ENCODE measurements around the gene IGDCC3.

The IGDCC3 gene

DNA sequence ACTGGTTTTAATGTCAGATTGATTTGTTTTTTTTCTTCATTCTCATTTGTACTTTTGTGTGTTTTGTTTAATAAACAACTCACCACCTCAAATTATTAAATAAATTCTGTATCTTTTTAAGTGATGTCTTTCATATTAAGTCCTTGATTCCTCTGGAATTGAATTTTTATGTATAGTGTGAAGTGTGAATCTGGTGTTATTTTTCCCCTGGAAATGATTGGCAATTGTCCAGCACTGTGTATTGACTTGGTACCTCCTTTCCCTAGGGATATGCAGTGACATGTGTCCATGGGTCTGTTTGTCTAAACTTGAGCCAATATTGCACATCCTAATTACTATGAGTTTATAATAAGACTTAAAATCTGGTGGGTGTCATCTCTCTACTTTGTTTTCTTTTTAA lies 71.3 kb downstream of the IGDCC3 start:
- no peak overlapping the region for H3K4me3 ChIP-seq (ENCODE audit: low read depth, low read length)
- DNase-seq (ENCODE audit: low read depth), result no peak
- no peak for TF ChIP-seq POLR2A (IDR thresholded peaks at IDR 0.05; ENCODE audit: extremely low read depth, insufficient read length)
- TF ChIP-seq MYC (IDR thresholded peaks at IDR 0.05; ENCODE audit: low read depth, low read length), result no peak
- TF ChIP-seq, protein P1, sequence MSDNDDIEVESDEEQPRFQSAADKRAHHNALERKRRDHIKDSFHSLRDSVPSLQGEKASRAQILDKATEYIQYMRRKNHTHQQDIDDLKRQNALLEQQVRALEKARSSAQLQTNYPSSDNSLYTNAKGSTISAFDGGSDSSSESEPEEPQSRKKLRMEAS (IDR thresholded peaks at IDR 0.05; ENCODE audit: low read depth, low read length), result no peak
- TF ChIP-seq, protein P2, sequence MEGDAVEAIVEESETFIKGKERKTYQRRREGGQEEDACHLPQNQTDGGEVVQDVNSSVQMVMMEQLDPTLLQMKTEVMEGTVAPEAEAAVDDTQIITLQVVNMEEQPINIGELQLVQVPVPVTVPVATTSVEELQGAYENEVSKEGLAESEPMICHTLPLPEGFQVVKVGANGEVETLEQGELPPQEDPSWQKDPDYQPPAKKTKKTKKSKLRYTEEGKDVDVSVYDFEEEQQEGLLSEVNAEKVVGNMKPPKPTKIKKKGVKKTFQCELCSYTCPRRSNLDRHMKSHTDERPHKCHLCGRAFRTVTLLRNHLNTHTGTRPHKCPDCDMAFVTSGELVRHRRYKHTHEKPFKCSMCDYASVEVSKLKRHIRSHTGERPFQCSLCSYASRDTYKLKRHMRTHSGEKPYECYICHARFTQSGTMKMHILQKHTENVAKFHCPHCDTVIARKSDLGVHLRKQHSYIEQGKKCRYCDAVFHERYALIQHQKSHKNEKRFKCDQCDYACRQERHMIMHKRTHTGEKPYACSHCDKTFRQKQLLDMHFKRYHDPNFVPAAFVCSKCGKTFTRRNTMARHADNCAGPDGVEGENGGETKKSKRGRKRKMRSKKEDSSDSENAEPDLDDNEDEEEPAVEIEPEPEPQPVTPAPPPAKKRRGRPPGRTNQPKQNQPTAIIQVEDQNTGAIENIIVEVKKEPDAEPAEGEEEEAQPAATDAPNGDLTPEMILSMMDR (IDR thresholded peaks at IDR 0.05; ENCODE audit: low read depth, low read length), result no peak

DNA sequence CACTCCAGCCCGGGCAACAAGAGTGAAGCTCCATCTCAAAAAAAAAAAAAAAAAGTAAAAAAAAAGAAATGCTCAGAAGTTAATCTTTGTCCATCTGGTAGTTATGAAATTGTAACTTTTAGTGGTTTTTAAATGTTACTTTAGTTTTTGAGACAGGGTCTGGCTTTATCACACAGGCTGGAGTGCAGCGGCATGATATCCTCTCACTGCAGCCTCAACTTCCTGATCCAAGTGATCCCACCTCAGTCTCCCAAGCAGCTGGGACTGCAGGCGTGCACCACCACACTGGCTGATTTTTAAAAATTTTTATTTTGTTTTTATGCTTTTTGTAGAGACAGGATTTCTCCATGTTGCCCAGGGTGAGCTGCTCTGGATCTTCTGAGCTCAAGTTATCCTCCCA lies 72.0 kb downstream of the IGDCC3 start:
- TF ChIP-seq, protein P2 (IDR thresholded peaks at IDR 0.05; ENCODE audit: low read depth, low read length), result no peak
- TF ChIP-seq POLR2A (IDR thresholded peaks at IDR 0.05; ENCODE audit: extremely low read depth, insufficient read length), result no peak
- TF ChIP-seq, protein P1 (IDR thresholded peaks at IDR 0.05; ENCODE audit: low read depth, low read length), result no peak
- no peak for TF ChIP-seq MYC (IDR thresholded peaks at IDR 0.05; ENCODE audit: low read depth, low read length)
- DNase-seq (ENCODE audit: low read depth), result no peak
- H3K4me3 ChIP-seq (ENCODE audit: low read depth, low read length), result no peak overlapping the region

- DNase-seq (ENCODE audit: low read depth), result no peak
- TF ChIP-seq, protein P2 (IDR thresholded peaks at IDR 0.05; ENCODE audit: low read depth, low read length), result no peak
- TF ChIP-seq, protein P1 (IDR thresholded peaks at IDR 0.05; ENCODE audit: low read depth, low read length), result no peak
- no peak for TF ChIP-seq MYC (IDR thresholded peaks at IDR 0.05; ENCODE audit: low read depth, low read length)
- TF ChIP-seq POLR2A (IDR thresholded peaks at IDR 0.05; ENCODE audit: extremely low read depth, insufficient read length), result no peak
- no peak overlapping the region for H3K4me3 ChIP-seq (ENCODE audit: low read depth, low read length)
These were observed 72.5 kb downstream of the IGDCC3 start for GRCh38 chr15:65305150-65305758.

DNA sequence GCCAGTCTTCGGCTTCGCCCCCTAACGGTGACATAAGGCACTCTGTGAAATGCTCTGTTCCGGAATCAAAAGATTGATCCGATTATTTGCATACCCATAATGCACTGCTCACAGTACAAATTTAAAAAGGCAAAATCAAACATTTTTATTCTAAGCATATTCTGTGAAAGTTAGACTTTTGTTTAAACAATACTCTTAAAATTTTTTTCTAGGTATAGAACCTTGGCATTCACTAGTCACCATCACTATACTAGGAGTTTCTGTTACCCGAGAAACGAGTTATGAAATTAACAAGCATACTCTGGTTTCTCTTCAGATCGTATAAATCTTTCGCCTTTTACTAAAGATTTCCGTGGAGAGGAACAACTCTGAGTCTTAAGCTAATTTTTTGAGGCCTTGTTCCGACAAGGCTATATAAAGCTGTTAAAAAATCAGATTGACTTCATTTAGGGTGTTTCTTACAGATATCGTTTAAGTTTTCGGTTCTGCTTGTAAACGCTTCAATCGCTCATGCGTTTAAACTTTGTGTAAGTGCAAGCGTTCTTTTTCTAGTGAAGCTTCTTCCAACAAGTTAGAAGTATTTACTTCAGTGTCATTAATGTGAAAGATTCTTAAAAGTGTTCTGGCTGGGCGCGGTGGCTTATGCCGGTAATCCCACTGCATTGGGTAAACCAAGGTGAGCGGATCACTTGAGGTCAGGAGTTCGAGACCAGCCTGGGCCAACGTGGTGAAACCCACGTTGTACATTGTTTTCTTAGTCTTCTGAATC lies 73.2 kb downstream of the IGDCC3 start, which contains the start of gene RNU5B-1:
Gene RNU5B-1, plus strand, starts transcription at position 297 of the 769 bp plus-strand sequence.
- H3K4me3 ChIP-seq (ENCODE audit: low read depth, low read length), result peak within 1 kb of the TSS; percentile 71
- TF ChIP-seq, protein P2 (IDR thresholded peaks at IDR 0.05; ENCODE audit: low read depth, low read length), result peak; percentile 89
- TF ChIP-seq, protein P1 (IDR thresholded peaks at IDR 0.05; ENCODE audit: low read depth, low read length), result no peak; the same call in 1 of the 2 replicates
- TF ChIP-seq POLR2A (IDR thresholded peaks at IDR 0.05; ENCODE audit: extremely low read depth, insufficient read length) (peak; percentile 99), MYC (IDR thresholded peaks at IDR 0.05; ENCODE audit: low read depth, low read length) (peak; percentile 8; the same call in 1 of the 2 replicates)
- peak; percentile 94 for DNase-seq (ENCODE audit: low read depth)

DNA sequence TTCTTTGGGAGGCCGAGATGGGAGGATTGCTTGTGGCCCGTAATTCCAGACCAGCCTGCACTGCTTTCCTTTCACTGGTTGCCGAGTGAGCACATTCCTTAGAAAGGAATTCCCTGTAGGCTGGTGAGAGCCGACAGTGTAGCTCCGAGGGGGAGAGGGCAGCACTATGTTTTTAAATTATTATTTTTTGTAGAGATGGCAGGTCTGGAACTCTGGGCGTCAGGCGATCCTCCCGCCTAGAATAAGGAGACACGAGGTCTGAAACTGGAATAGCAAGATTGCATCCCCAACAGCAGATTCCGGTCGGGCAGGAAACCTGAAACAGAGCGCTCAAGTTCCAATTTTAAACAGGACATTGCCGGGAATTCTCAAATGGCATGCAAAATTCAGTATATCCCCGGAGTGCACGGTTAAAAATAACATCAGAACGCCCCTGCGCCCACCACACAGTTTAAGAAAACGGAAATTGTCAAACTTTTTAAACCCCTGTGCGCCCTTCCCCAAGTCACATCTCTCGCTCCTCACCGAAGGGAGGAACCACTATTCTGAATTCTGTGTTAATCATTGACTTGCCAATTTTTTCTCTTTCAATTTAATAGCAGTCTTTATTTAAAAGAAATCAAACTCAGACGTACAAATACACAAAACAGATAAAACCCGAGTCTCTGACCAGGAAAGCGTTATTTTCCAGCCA lies 74.0 kb downstream of the IGDCC3 start:
- DNase-seq (ENCODE audit: low read depth), result peak; percentile 51
- peak overlapping the region; percentile 71 for H3K4me3 ChIP-seq (ENCODE audit: low read depth, low read length)
- TF ChIP-seq POLR2A (IDR thresholded peaks at IDR 0.05; ENCODE audit: extremely low read depth, insufficient read length) (no peak), MYC (IDR thresholded peaks at IDR 0.05; ENCODE audit: low read depth, low read length) (peak; percentile 80)
- TF ChIP-seq, protein P1 (IDR thresholded peaks at IDR 0.05; ENCODE audit: low read depth, low read length), result peak; percentile 76
- TF ChIP-seq, protein P2 (IDR thresholded peaks at IDR 0.05; ENCODE audit: low read depth, low read length), result no peak

Measured in NB4 (cell line).